ENCODE measurements around the gene PPFIBP1. TPM values are rescaled to one million over a fixed set of nuclear protein-coding genes. Genes with fewer than 3 reads are reported as not detected.

Gene PPFIBP1
- total RNA-seq, 2 donors from 2014 or later: 98.5 to 213 TPM

- 97% methylated on average over 3 of the region's 3 CpGs; no CpG with 5 or more reads in 1 of the 2 experiments for WGBS, 2 experiments (ENCODE audit: insufficient coverage in 1 of 2, insufficient read length in 1 of 2)
- H3K9ac ChIP-seq (ENCODE audit: extremely low read depth, low read length, poor library complexity, severe bottlenecking): no peak overlapping the region
- H3K27ac ChIP-seq (ENCODE audit: low read depth, low read length): no peak overlapping the region
- Mint-ChIP-seq H3K36me3 (ENCODE audit: low read depth) (peaks cover 17% of the 10 kb centered on the region), H3K27me3 (ENCODE audit: insufficient read depth) (no peaks in the 10 kb centered on the region), H3K4me1 (peaks cover 33% of the 10 kb centered on the region), H3K4me3 (no peak overlapping the region), H3K27ac (no peak overlapping the region), H3K9me3 (no peaks in the 10 kb centered on the region)
- H3K9me3 ChIP-seq (ENCODE audit: control insufficient read depth, low read length): no peaks in the 10 kb centered on the region
- H3K4me3 ChIP-seq (ENCODE audit: low read length): no peak overlapping the region
- DNase-seq: no peak
- no peaks in the 10 kb centered on the region for H3K4me1 ChIP-seq (ENCODE audit: control insufficient read depth, insufficient read depth, low read length)
- peaks cover 9% of the 10 kb centered on the region for H3K36me3 ChIP-seq (ENCODE audit: control insufficient read depth, insufficient read depth, low read length)
- no peak for TF ChIP-seq CTCF (conservative IDR thresholded peaks at IDR 0.05)
- H3K27me3 ChIP-seq (ENCODE audit: control insufficient read depth, insufficient read depth, low read length, poor library complexity, severe bottlenecking): no peaks in the 10 kb centered on the region
Measured at GRCh38 chr12:27528788-27529187, 4.8 kb downstream of the PPFIBP1 start.

- no peaks in the 10 kb centered on the region for H3K4me1 ChIP-seq (ENCODE audit: control insufficient read depth, insufficient read depth, low read length)
- peaks cover 40% of the 10 kb centered on the region for H3K4me1 Mint-ChIP-seq
- no peak for DNase-seq
- no peak overlapping the region for H3K27ac Mint-ChIP-seq
- no peak overlapping the region for H3K27ac ChIP-seq (ENCODE audit: low read depth, low read length)
- H3K36me3 Mint-ChIP-seq (ENCODE audit: low read depth): peaks cover 24% of the 10 kb centered on the region
- TF ChIP-seq CTCF (conservative IDR thresholded peaks at IDR 0.05): no peak
- no peak overlapping the region for H3K9ac ChIP-seq (ENCODE audit: extremely low read depth, low read length, poor library complexity, severe bottlenecking)
- 84 to 87% methylated on average over 7 of the region's 7 CpGs for WGBS, 2 experiments (ENCODE audit: insufficient coverage in 1 of 2, insufficient read length in 1 of 2)
- no peak overlapping the region for H3K4me3 Mint-ChIP-seq
- peaks cover 15% of the 10 kb centered on the region for H3K36me3 ChIP-seq (ENCODE audit: control insufficient read depth, insufficient read depth, low read length)
- no peaks in the 10 kb centered on the region for H3K27me3 ChIP-seq (ENCODE audit: control insufficient read depth, insufficient read depth, low read length, poor library complexity, severe bottlenecking)
- no peaks in the 10 kb centered on the region for H3K9me3 Mint-ChIP-seq
- no peaks in the 10 kb centered on the region for H3K9me3 ChIP-seq (ENCODE audit: control insufficient read depth, low read length)
- H3K27me3 Mint-ChIP-seq (ENCODE audit: insufficient read depth): no peaks in the 10 kb centered on the region
- H3K4me3 ChIP-seq (ENCODE audit: low read length): no peak overlapping the region
Measured at GRCh38 chr12:27530157-27530922, 6.3 kb downstream of the PPFIBP1 start.

GRCh38 chr12:27531896-27532295 lies 7.9 kb downstream of the PPFIBP1 start:
- H3K27me3 Mint-ChIP-seq (ENCODE audit: insufficient read depth): no peaks in the 10 kb centered on the region
- H3K36me3 ChIP-seq (ENCODE audit: control insufficient read depth, insufficient read depth, low read length): peaks cover 26% of the 10 kb centered on the region
- H3K4me3 Mint-ChIP-seq: no peak overlapping the region
- peaks cover 34% of the 10 kb centered on the region for H3K4me1 Mint-ChIP-seq
- H3K27ac Mint-ChIP-seq: no peak overlapping the region
- no peaks in the 10 kb centered on the region for H3K9me3 Mint-ChIP-seq
- TF ChIP-seq CTCF (conservative IDR thresholded peaks at IDR 0.05): no peak
- H3K9ac ChIP-seq (ENCODE audit: extremely low read depth, low read length, poor library complexity, severe bottlenecking): no peak overlapping the region
- no peak overlapping the region for H3K27ac ChIP-seq (ENCODE audit: low read depth, low read length)
- H3K9me3 ChIP-seq (ENCODE audit: control insufficient read depth, low read length): no peaks in the 10 kb centered on the region
- peaks cover 37% of the 10 kb centered on the region for H3K36me3 Mint-ChIP-seq (ENCODE audit: low read depth)
- 91 to 95% methylated on average over 4 of the region's 4 CpGs for WGBS, 2 experiments (ENCODE audit: insufficient coverage in 1 of 2, insufficient read length in 1 of 2)
- no peak overlapping the region for H3K4me3 ChIP-seq (ENCODE audit: low read length)
- no peaks in the 10 kb centered on the region for H3K27me3 ChIP-seq (ENCODE audit: control insufficient read depth, insufficient read depth, low read length, poor library complexity, severe bottlenecking)
- DNase-seq: no peak
- no peaks in the 10 kb centered on the region for H3K4me1 ChIP-seq (ENCODE audit: control insufficient read depth, insufficient read depth, low read length)
